ENCODE results near the gene MEA1. TPM values are rescaled to one million over a fixed set of nuclear protein-coding genes. Genes with fewer than 3 reads are reported as not detected.

The MEA1 gene
- total RNA-seq, 2 donors from 2014 or later: 93.3 to 104 TPM

DNA sequence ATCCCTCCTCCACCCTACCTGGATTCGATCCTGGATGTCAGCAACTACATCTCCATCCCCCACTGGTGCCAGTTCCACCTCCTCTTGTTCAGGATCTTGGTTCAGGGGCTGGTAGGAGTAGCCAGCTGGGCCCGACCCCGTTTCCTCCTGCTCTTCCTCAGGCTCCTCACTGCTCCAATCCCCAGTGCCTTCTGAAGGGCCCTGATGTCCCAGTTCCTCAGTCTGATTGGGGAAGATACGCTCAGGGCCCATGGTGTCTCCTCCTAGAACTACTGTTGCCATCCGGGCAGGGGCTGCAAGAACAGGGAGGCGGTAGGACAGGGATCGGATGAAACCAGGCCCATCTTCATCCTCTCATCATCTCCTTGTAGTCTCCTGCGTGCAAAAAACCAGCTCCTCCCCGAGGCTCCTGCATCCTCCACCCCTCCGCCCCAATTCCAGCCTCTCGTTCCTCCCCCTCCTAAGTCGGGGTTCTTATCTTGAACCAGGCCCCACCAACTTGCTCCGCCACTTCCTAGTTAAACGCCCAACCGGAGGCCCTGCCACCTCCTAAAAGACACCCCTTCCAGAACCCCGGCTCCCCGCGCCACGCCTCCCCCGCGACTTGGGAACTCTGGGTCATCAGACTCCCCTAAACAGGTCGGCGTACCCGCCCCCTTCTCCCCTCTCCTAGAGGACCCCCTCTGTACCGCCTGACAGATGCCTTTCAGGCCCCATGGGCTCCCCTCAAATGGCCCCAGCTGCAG, 476 bp downstream of the MEA1 start:
- peaks cover 1% of the 10 kb centered on the region for H3K27me3 Mint-ChIP-seq (ENCODE audit: insufficient read depth)
- H3K36me3 Mint-ChIP-seq (ENCODE audit: low read depth): peaks cover 53% of the 10 kb centered on the region
- H3K4me1 Mint-ChIP-seq: peaks cover 27% of the 10 kb centered on the region
- peak overlapping the region; percentile 83 for H3K27ac Mint-ChIP-seq
- peaks cover 58% of the 10 kb centered on the region for H3K36me3 ChIP-seq (ENCODE audit: control insufficient read depth, insufficient read depth, low read length)
- H3K9me3 Mint-ChIP-seq: no peaks in the 10 kb centered on the region
- H3K27me3 ChIP-seq (ENCODE audit: control insufficient read depth, insufficient read depth, low read length, poor library complexity, severe bottlenecking): no peaks in the 10 kb centered on the region
- H3K4me3 Mint-ChIP-seq: peak overlapping the region; percentile 85
- no peak for DNase-seq
- no peak overlapping the region for H3K27ac ChIP-seq (ENCODE audit: low read depth, low read length)
- H3K4me1 ChIP-seq (ENCODE audit: control insufficient read depth, insufficient read depth, low read length): peaks cover 8% of the 10 kb centered on the region
- no peaks in the 10 kb centered on the region for H3K9me3 ChIP-seq (ENCODE audit: control insufficient read depth, low read length)
- TF ChIP-seq, protein P1, sequence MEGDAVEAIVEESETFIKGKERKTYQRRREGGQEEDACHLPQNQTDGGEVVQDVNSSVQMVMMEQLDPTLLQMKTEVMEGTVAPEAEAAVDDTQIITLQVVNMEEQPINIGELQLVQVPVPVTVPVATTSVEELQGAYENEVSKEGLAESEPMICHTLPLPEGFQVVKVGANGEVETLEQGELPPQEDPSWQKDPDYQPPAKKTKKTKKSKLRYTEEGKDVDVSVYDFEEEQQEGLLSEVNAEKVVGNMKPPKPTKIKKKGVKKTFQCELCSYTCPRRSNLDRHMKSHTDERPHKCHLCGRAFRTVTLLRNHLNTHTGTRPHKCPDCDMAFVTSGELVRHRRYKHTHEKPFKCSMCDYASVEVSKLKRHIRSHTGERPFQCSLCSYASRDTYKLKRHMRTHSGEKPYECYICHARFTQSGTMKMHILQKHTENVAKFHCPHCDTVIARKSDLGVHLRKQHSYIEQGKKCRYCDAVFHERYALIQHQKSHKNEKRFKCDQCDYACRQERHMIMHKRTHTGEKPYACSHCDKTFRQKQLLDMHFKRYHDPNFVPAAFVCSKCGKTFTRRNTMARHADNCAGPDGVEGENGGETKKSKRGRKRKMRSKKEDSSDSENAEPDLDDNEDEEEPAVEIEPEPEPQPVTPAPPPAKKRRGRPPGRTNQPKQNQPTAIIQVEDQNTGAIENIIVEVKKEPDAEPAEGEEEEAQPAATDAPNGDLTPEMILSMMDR (conservative IDR thresholded peaks at IDR 0.05): no peak
- peak overlapping the region; percentile 96 for H3K4me3 ChIP-seq (ENCODE audit: low read length)
- H3K9ac ChIP-seq (ENCODE audit: extremely low read depth, low read length, poor library complexity, severe bottlenecking): peak overlapping the region; percentile 77
- 9% methylated on average over 17 to 25 of the region's 25 CpGs for WGBS, 2 experiments (ENCODE audit: insufficient coverage in 1 of 2, insufficient read length in 1 of 2)

- Histone ChIP-seq H3K4me1 (ENCODE audit: control insufficient read depth, insufficient read depth, low read length) (peaks cover 8% of the 10 kb centered on the region), H3K4me3 (ENCODE audit: low read length) (peak overlapping the region; percentile 96), H3K27me3 (ENCODE audit: control insufficient read depth, insufficient read depth, low read length, poor library complexity, severe bottlenecking) (no peaks in the 10 kb centered on the region), H3K9me3 (ENCODE audit: control insufficient read depth, low read length) (no peaks in the 10 kb centered on the region), H3K27ac (ENCODE audit: low read depth, low read length) (no peak overlapping the region), H3K9ac (ENCODE audit: extremely low read depth, low read length, poor library complexity, severe bottlenecking) (no peak overlapping the region), H3K36me3 (ENCODE audit: control insufficient read depth, insufficient read depth, low read length) (peaks cover 58% of the 10 kb centered on the region)
- WGBS, 2 experiments (ENCODE audit: insufficient coverage in 1 of 2, insufficient read length in 1 of 2): 89 to 93% methylated on average over 2 to 6 of the region's 6 CpGs
- TF ChIP-seq, protein P1 (conservative IDR thresholded peaks at IDR 0.05): no peak
- no peak for DNase-seq
- Mint-ChIP-seq H3K27me3 (ENCODE audit: insufficient read depth) (peaks cover 1% of the 10 kb centered on the region), H3K36me3 (ENCODE audit: low read depth) (peaks cover 53% of the 10 kb centered on the region), H3K4me1 (peaks cover 27% of the 10 kb centered on the region), H3K9me3 (no peaks in the 10 kb centered on the region), H3K4me3 (peak overlapping the region; percentile 85), H3K27ac (no peak overlapping the region)
Observed at GRCh38 chr6:43012364-43012763, 1.4 kb downstream of the MEA1 start.

- peaks cover 60% of the 10 kb centered on the region for H3K36me3 Mint-ChIP-seq (ENCODE audit: low read depth)
- peaks cover 24% of the 10 kb centered on the region for H3K4me1 Mint-ChIP-seq
- H3K27ac Mint-ChIP-seq: no peak overlapping the region
- TF ChIP-seq, protein P1 (conservative IDR thresholded peaks at IDR 0.05): peak; percentile 48
- Histone ChIP-seq H3K27me3 (ENCODE audit: control insufficient read depth, insufficient read depth, low read length, poor library complexity, severe bottlenecking) (no peaks in the 10 kb centered on the region), H3K4me3 (ENCODE audit: low read length) (no peak overlapping the region), H3K9me3 (ENCODE audit: control insufficient read depth, low read length) (no peaks in the 10 kb centered on the region), H3K27ac (ENCODE audit: low read depth, low read length) (no peak overlapping the region), H3K36me3 (ENCODE audit: control insufficient read depth, insufficient read depth, low read length) (peaks cover 65% of the 10 kb centered on the region), H3K4me1 (ENCODE audit: control insufficient read depth, insufficient read depth, low read length) (peaks cover 8% of the 10 kb centered on the region), H3K9ac (ENCODE audit: extremely low read depth, low read length, poor library complexity, severe bottlenecking) (no peak overlapping the region)
- no peak overlapping the region for H3K4me3 Mint-ChIP-seq
- WGBS, 2 experiments (ENCODE audit: insufficient coverage in 1 of 2, insufficient read length in 1 of 2): 89 to 92% methylated on average over 3 to 6 of the region's 6 CpGs
- peak; percentile 67 for DNase-seq
- H3K9me3 Mint-ChIP-seq: no peaks in the 10 kb centered on the region
- H3K27me3 Mint-ChIP-seq (ENCODE audit: insufficient read depth): peaks cover 1% of the 10 kb centered on the region
Observed at GRCh38 chr6:43011207-43011606, 2.5 kb downstream of the MEA1 start.
